ENCODE measurements around the gene MNAT1.
A peak's percentile ranks its signal among the peaks of the same experiment; 100 is the strongest.
"Not testable (repeated sequence)": the region's sequence is repeated elsewhere in the genome, so short reads cannot be mapped to it uniquely, and the experiment has no call there.

MNAT1 gene

GRCh38 chr14:60734465-60735242 lies at the start of gene MNAT1:
MNAT1 (plus strand) TSS chr14:60734761; CDS start chr14:60734863, 102 bp downstream.
- peak; percentile 87 for DNase-seq

GRCh38 chr14:60686865-60687264 lies 47.7 kb upstream of the MNAT1 start:
- no peak for DNase-seq

- no peak for DNase-seq
These were observed 43.0 kb upstream of the MNAT1 start for GRCh38 chr14:60691383-60692113.

GRCh38 chr14:60695327-60695726 lies 39.2 kb upstream of the MNAT1 start:
- no peak for DNase-seq

- DNase-seq = no peak
These were observed 34.0 kb upstream of the MNAT1 start for GRCh38 chr14:60700598-60700997.

- no peak for DNase-seq
These were observed 29.5 kb upstream of the MNAT1 start for GRCh38 chr14:60705100-60705499.

- no peak for DNase-seq
These were observed 26.7 kb upstream of the MNAT1 start for GRCh38 chr14:60707858-60708257.

GRCh38 chr14:60710494-60710893 lies 24.1 kb upstream of the MNAT1 start:
- DNase-seq = no peak

GRCh38 chr14:60713513-60713912 lies 21.0 kb upstream of the MNAT1 start:
- DNase-seq = no peak

- no peak for DNase-seq
These were observed 14.2 kb upstream of the MNAT1 start for GRCh38 chr14:60720391-60720790.

GRCh38 chr14:60720962-60721325 lies 13.6 kb upstream of the MNAT1 start:
- no peak for DNase-seq

GRCh38 chr14:60721326-60722106 lies 13.0 kb upstream of the MNAT1 start:
- DNase-seq = peak; percentile 35

GRCh38 chr14:60722107-60722356 lies 12.5 kb upstream of the MNAT1 start:
- DNase-seq = no peak

GRCh38 chr14:60722357-60723115 lies 12.0 kb upstream of the MNAT1 start:
- DNase-seq = peak; percentile 20

GRCh38 chr14:60723116-60723906 lies 11.2 kb upstream of the MNAT1 start:
- peak; percentile 43 for DNase-seq

- peak; percentile 40 for DNase-seq
These were observed 10.5 kb upstream of the MNAT1 start, which contains the start of gene SIX4 for GRCh38 chr14:60723907-60724618. SIX4 (minus strand) TSS chr14:60724351; CDS start chr14:60724074, 277 bp downstream.

- not testable (repeated sequence) for DNase-seq
These were observed 3.3 kb upstream of the MNAT1 start for GRCh38 chr14:60731291-60731690.

- DNase-seq = no peak
These were observed 1.6 kb upstream of the MNAT1 start for GRCh38 chr14:60732840-60733483.

GRCh38 chr14:60735416-60735815 lies 855 bp downstream of the MNAT1 start:
- DNase-seq = no peak

GRCh38 chr14:60736494-60736893 lies 1.9 kb downstream of the MNAT1 start:
- no peak for DNase-seq
